Measurements from ENCODE around the gene ERC1. TPM values are rescaled to one million over a fixed set of nuclear protein-coding genes. Genes with fewer than 3 reads are reported as not detected.

The ERC1 gene
- total and polyA plus RNA-seq, 7 donors, result 4.0 to 35.6 (median 29.4) TPM

DNA sequence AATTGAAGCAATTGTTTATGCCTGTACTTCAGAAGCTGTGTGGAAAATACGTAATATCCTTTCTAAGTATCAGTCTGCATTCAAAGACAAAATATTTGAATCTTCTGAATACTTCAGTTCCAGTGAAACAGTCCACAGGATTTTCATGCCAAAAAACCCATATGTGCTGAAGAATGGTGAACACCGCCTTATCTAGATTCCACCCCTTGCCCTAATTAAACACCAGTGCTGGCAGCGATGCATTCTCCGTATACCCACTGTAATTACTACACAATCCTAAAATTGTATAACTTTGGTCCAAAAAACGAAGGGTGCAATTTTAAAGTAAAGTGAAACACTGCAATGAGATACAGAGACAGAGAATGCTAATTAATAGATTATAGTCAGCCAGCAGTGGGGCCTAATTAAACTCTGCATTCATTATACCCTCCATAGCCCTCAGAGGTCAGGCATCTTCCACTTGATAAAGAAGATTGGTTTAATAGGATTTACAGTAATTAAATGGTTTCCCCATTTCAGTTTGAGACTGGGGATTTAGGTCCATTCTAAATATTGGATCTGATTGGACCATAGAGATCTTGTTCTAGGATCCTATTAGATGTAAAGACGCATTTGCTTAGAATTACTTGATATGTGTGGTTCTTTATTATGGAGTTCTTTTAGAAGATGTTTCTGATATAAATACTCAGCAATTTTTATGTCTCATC, 43.9 kb downstream of the ERC1 start:
- Histone ChIP-seq H3K27me3 (ENCODE audit: insufficient read depth in 3 of 3, low read length in 2 of 3) (no peaks in the 10 kb centered on the region), H3K36me3 (ENCODE audit: insufficient read depth in 1 of 2, low read depth in 1 of 2) (peaks cover 0 to 9% of the 10 kb centered on the region in 2 donors), H3K4me1 (peaks cover 7% of the 10 kb centered on the region), H3K4me3 (no peak overlapping the region), H3K27ac (no peak overlapping the region), H3K9me3 (no peaks in the 10 kb centered on the region)
- 85 to 95% (median 94%) methylated on average over 6 of the region's 6 CpGs for WGBS, 3 donors
- DNase-seq (no peak), ATAC-seq (no peak)
- TF ChIP-seq CTCF (IDR thresholded peaks at IDR 0.05), result no peak
- intact Hi-C loops (cut with DNase I), result no loop called here

- no peak for DNase-seq
- no peak for ATAC-seq
- Histone ChIP-seq H3K4me3 (no peak overlapping the region), H3K9me3 (no peaks in the 10 kb centered on the region), H3K27me3 (ENCODE audit: insufficient read depth in 3 of 3, low read length in 2 of 3) (no peaks in the 10 kb centered on the region), H3K4me1 (no peaks in the 10 kb centered on the region), H3K36me3 (ENCODE audit: insufficient read depth in 1 of 2, low read depth in 1 of 2) (no peaks in the 10 kb centered on the region), H3K27ac (no peak overlapping the region)
- no peak for TF ChIP-seq CTCF (IDR thresholded peaks at IDR 0.05)
- intact Hi-C loops (cut with DNase I), result no loop called here
- 96 to 100% (median 100%) methylated on average over 2 of the region's 2 CpGs for WGBS, 3 donors
These were observed 50.5 kb downstream of the ERC1 start for GRCh38 chr12:1041478-1041877.

GRCh38 chr12:1044199-1044598, 53.2 kb downstream of the ERC1 start:
- Histone ChIP-seq H3K27ac (no peak overlapping the region), H3K9me3 (no peaks in the 10 kb centered on the region), H3K4me3 (no peak overlapping the region), H3K4me1 (peaks cover 8% of the 10 kb centered on the region), H3K36me3 (ENCODE audit: insufficient read depth in 1 of 2, low read depth in 1 of 2) (no peaks in the 10 kb centered on the region), H3K27me3 (ENCODE audit: insufficient read depth in 3 of 3, low read length in 2 of 3) (no peaks in the 10 kb centered on the region)
- intact Hi-C loops (cut with DNase I), result no loop called here
- ATAC-seq, result no peak
- DNase-seq, result no peak
- no peak for TF ChIP-seq CTCF (IDR thresholded peaks at IDR 0.05)

- Histone ChIP-seq H3K36me3 (ENCODE audit: insufficient read depth in 1 of 2, low read depth in 1 of 2) (no peaks in the 10 kb centered on the region), H3K9me3 (no peaks in the 10 kb centered on the region), H3K4me3 (no peak overlapping the region), H3K27me3 (ENCODE audit: insufficient read depth in 3 of 3, low read length in 2 of 3) (no peaks in the 10 kb centered on the region), H3K4me1 (peaks cover 8% of the 10 kb centered on the region), H3K27ac (no peak overlapping the region)
- intact Hi-C loops (cut with DNase I), result no loop called here
- ATAC-seq (no peak), DNase-seq (no peak)
- WGBS, 3 donors, result 85 to 93% (median 86%) methylated on average over 1 of the region's 1 CpG
- TF ChIP-seq CTCF (IDR thresholded peaks at IDR 0.05), result no peak
These were observed 53.7 kb downstream of the ERC1 start for GRCh38 chr12:1044696-1045095.

- intact Hi-C loops (cut with DNase I), result no loop called here
- Histone ChIP-seq H3K36me3 (ENCODE audit: insufficient read depth in 1 of 2, low read depth in 1 of 2) (no peaks in the 10 kb centered on the region), H3K9me3 (no peaks in the 10 kb centered on the region), H3K4me1 (peaks cover 8% of the 10 kb centered on the region), H3K4me3 (no peak overlapping the region), H3K27me3 (ENCODE audit: insufficient read depth in 3 of 3, low read length in 2 of 3) (no peaks in the 10 kb centered on the region), H3K27ac (no peak overlapping the region)
- ATAC-seq (no peak), DNase-seq (no peak)
- WGBS, 3 donors, result 77 to 84% (median 82%) methylated on average over 3 of the region's 3 CpGs
- TF ChIP-seq CTCF (IDR thresholded peaks at IDR 0.05), result no peak
These were observed 55.7 kb downstream of the ERC1 start for GRCh38 chr12:1046727-1047126.
